Measurements from ENCODE around the gene PCNX4.
"Not testable (repeated sequence)": the region's sequence is repeated elsewhere in the genome, so short reads cannot be mapped to it uniquely, and the experiment has no call there.

The PCNX4 gene
- 109 to 111 reads per million in 2 donors for total RNA-seq

DNA sequence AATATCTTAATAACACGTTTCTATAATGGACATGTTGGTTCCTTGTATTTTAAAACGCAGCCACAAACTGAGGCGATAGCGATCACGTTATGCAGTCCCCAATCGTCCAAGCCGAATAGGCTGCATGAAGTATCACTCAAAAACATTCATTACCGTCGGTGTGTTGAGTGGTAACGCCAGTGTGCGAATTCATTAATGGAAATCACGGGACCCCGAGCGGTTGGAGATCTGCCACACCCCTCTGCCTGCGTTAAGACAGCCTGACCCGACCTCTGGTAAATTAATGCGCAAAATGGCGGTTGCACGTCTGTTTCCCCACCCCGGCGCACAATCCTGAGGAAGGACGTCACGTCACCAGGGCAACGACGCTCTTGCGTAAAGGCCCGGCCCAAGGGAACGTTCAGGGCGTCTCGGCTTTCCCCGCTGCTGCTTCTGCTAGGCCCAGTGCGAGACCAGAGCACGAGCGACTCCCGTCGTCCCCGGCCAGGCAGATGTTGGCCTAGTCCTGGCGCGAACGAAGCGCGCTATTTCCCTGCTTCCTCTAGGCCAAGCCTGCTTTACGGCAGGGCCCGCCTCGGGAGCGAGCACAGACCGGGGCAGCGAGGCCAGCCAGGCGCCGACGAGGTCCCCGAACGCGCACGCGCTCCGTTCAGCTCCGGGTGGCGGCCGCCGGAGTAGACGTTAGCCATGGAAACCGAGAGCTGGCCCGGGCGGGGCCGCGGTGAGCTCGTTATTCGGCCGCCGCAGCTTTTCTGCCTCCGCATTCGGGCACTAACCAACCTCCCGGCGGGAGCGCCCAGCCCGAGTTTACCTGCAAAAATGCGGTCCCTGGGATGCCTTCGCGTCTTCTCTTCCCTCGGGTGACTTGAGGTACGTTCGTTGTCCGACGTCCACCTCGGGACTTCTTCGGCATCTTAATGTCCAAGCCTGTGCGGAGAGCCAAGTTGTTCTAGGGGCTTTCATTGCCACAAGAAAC, at the start of gene PCNX4:
Gene PCNX4 (plus strand): TSS at position 374 of the 976 bp plus-strand sequence. CDS start 15,716 bp downstream, outside the sequence.
- DNase-seq = peak; percentile 83

DNA sequence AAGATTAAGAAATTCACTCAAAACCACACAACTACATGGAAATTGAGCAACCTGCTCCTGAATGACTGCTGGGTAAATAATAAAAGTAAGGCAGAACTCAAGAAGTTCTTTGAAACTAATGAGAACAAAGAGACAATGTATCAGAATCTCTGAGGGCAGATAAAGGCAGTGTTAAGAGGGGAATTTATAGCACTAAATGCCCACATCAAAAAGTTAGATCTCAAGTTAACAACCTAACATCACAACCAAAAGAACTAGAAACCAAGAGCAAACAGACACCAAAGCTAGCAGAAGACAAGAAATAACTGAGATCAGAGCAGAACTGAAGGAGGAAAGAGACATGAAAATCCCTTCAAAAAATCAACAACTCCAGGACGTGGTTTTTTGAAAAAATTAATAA, 43.7 kb upstream of the PCNX4 start:
- DNase-seq = not testable (repeated sequence)

DNA sequence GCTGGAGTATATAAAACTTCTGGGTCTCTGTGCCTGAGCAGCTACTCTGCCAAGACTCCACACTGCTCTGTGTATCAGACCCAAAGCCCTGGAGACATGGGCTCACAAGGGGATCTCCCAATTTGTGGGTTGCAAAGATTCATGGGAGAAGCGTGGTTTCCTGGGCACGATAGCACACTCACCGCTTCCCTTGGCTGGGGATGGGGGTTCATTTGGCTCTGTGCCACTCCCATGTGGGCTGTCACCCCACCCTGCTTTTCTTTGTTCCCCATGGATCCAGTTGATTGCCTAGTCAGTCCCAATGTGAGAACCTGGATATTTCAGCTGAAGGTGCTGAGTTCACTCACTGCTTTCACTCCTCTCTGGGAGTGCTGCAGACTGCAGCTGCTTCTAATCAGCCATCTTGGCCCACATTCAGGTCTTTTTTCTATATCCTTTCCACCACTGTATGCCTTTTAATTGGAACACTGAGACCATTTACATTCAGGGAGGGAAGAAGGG, 40.0 kb upstream of the PCNX4 start:
- DNase-seq = no peak

DNA sequence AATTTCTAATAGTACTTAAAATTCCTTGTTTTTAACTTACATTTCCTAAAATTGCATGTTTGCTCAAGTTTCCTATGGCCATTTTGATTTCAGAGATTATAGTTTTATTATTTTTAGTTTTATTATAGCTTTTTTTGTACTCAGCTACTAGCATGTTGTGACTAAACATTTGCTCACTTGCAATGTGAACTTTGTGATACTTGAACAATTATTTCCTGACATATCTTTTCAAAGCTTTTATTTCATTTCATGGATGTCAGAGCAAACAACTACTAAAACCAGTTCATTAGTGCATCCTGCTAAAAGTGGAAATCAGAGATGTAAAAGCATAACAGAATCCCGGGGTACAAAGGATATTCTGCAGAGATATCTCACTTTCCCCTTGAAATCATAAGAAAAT, 33.6 kb upstream of the PCNX4 start:
- no peak for DNase-seq

GRCh38 chr14:60061371-60061770, 30.4 kb upstream of the PCNX4 start:
- DNase-seq = no peak

- DNase-seq = no peak
Observed at GRCh38 chr14:60064491-60065072, 27.1 kb upstream of the PCNX4 start.

DNA sequence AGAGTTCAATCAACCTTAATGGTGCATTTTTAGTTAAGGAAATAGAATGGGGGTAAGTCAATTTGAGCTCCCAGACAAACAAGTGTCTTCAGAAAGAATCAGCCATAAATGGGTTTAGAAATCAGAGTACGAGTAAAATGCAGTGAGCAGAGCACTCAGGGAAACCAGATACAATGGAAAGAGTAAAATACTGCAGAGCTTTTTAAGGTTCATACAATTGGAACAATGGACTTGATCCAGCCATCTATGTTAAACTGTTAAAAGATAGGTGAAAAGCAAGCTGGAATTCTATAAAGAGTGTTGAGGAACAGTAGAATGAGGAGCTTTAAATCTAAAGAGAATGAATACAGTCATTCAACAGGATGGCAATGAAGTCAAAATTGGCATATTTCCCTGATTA, 23.8 kb upstream of the PCNX4 start:
- no peak for DNase-seq

DNA sequence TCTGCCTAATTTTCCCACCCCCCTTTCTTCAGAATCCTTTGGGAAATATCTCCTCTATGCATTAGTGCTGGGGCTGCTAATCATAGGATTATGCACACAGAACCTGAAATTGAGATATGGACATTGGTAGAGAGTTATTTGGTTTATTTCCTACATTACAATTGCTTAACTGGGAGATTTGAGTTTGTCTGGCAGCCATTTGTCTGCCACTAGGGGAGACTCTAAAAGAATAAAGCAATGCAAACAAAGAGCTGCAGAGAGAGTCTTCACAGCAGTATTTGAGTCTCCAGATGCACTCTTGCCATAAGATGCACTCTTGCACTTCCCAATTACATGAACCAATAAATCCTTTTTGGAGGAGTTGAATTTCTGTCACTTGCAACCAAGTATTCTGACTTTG, 12.0 kb upstream of the PCNX4 start:
- DNase-seq = no peak

DNA sequence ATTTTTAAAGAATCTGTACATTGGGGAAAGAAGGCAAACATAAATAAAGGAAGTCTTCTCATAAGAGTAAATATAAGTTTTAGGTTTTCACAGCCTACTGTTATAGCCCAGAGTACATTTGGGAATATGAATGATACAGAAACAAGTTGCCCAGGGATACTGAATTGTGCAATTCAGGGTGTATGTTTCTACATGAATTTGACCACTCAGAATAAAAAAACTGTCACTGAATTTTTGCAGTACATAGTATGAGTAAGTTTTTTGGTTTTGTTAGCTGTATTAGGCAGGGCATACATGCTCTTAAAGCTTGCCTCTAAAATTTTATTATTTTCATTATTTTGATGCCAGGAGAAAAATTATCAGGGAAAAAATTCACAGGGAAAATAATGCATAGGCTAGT, 6.6 kb upstream of the PCNX4 start:
- DNase-seq = no peak

GRCh38 chr14:60085693-60086092, 6.0 kb upstream of the PCNX4 start:
- DNase-seq = no peak

DNA sequence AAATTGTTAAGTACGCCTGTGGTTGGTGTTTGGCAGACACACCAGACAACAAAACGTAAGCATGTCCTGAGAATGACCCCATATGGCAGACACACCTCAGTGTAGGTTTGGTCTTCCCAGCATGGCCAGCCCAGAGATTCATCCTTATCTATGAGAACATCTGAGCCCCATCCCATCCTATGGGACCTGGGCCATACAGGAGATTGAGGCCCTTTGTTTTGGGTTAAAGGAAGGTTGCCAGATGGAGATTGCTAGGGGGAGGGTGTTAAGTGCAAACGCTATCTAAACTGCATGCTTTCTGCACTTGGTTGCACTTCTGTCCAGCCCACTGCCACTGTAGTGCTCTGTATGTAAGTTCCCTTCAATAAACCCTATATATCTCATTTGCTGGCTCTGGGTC, 4.1 kb upstream of the PCNX4 start:
- no peak for DNase-seq

GRCh38 chr14:60089221-60089620, 2.5 kb upstream of the PCNX4 start:
- DNase-seq = no peak

GRCh38 chr14:60090864-60091519, 731 bp upstream of the PCNX4 start:
- no peak for DNase-seq

DNA sequence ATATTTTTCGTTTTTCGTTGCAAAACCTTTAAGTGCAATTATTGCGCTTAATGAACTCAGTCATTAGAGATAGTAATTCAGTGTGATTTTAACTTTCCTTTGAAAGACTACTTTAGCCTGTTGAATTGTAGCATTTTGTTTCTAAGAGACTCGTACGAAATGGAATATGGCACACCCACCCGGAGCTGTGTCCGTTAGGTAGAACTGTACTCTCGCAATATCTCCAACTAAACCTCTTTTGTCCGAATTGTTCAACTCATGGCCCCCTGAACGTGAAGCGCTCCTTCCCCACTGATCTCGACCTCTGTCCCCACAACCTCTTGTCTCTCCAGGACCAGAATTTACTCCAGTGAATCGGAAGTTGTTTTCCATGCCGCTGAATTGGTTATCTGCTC, 800 bp downstream of the PCNX4 start:
- DNase-seq = no peak

DNA sequence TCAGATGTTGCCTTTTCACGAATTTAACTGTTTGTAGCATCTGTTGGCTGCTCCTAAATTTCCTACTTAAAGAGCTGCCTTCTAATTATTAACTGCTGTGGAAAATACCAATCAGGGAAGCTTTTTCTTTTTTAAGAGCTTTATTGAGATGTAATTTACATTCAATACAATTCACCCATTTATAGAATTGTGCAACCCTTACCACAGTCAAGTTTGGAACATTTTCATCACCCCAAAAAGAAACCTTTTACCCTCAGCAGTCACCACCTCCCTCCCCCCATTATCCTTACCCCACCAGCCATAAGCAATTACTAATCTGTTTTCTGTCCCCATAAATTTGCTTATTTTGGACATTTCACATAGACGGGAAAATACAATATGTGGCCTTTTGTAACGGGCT, 1.4 kb downstream of the PCNX4 start:
- no peak for DNase-seq

DNA sequence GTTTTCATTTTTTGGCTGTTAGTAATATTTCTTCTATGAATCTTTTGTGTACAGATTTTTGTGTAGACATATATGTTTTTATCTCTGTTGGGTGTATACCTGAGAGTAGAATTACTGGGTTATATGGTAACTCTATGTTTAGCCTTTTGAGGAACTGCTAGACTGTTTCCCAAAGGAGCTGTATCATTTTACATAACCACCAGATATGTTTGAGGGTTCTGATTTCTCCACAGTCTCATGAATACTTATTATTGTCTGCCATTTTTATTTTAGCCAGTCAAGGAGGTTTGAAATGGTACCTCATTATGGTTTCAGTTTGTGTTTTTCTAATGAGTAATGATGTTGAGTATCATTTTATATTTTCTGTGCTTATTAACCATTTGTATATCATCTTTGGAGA, 1.9 kb downstream of the PCNX4 start:
- DNase-seq = no peak

GRCh38 chr14:60094306-60094897, 2.7 kb downstream of the PCNX4 start:
- DNase-seq = no peak

GRCh38 chr14:60095231-60095630, 3.5 kb downstream of the PCNX4 start:
- DNase-seq = no peak

DNA sequence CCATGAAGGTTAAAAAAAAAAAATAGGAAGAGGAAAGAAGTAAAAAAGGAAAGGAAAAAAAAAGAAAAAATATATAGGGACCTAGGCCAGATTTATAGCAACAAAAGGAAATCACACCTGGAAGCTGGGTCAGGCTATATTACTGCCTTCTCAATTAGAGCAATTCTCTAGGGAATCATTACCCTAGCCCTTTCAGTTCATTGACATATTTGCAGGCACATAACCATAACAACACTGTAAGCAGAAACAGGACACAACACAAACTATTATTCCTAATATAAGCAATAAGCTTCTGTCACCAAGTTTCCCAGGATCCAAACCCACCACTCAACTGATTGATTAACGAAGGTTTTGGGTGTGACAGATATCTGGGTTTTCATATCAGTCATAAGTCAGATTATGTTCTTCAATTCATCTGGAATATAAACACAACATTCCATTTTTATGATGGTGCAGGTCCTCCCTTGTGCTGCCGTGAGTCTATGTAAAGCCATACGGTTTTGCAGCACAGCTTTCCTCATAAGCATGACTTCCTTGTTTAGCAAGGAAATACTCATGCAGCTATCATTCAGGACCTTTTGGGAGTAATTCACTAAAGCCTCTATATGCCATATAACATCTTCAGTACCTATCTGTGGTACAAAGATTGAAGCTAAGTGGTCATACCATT, 4.2 kb downstream of the PCNX4 start:
- DNase-seq = no peak

DNA sequence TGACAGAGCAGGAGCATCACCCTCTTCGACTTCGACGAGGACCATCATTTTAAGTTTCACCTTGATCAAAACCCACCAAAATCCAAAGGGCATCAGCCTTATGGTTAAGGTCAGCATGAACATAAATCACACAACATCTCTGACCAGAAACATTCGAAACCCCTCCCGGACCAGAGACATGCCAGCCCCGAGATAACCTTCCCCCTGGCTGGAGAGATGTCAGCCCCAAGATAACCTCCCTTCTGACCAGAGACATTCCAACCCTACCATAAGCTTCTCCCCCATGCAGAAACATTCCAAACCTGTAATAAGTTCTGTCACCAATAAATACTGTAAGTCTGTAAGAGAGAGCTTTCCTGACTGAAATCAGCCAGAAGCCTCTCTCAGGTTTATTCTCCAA, 6.3 kb downstream of the PCNX4 start:
- no peak for DNase-seq

- not testable (repeated sequence) for DNase-seq
Observed at GRCh38 chr14:60099855-60100254, 8.1 kb downstream of the PCNX4 start.

- DNase-seq = no peak
Observed at GRCh38 chr14:60101786-60102185, 10.1 kb downstream of the PCNX4 start.

DNA sequence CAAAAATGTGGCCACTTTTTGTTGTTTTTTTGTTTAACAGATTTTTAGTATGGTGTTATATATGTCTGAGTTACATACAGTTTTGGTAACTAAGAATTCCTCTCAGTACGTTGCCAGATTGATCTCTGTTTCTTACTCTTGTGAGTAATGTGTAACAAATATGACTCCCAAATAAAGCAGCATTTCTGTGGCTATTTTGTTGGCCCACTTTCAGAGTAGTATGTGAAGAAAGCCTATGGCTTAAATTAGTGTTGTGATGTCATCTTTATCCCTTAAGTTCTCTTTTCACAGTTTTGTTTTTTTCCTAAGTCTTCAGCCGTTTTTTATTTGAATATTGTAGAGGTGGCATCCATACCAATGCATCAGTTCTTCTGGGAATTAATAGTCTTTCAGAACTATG, 10.7 kb downstream of the PCNX4 start:
- no peak for DNase-seq

Measured in activated gamma-delta T cell (primary cell).